Effector memory CD4-positive, alpha-beta T cell (primary cell): Measurements from ENCODE around the gene KCNJ11.

Experiments used
- DNase-seq, 3 donors: peaks; one replicate each; pipeline ENCODE4 v3.0.0-alpha.2; 2020
- H3K27ac ChIP-seq: 2 replicates; pipeline ENCODE4 v1.7.0; 2013; ENCODE audit warnings: mild to moderate bottlenecking, low read length, moderate library complexity; ENCODE audit not compliant: insufficient read depth, poor library complexity, severe bottlenecking
- H3K27me3 ChIP-seq: replicated peaks from 2 replicates; pipeline ENCODE4 v1.7.0; 2013; ENCODE audit warnings: mild to moderate bottlenecking, low read length; ENCODE audit not compliant: insufficient read depth, control insufficient read depth, poor library complexity, severe bottlenecking
- H3K36me3 ChIP-seq: 2 replicates; pipeline ENCODE4 v1.7.0; 2013; ENCODE audit warnings: mild to moderate bottlenecking, low read length, moderate library complexity; ENCODE audit not compliant: control insufficient read depth, insufficient read depth
- H3K4me1 ChIP-seq: 2 replicates; pipeline ENCODE4 v1.7.0; 2013; ENCODE audit warnings: low read length, mild to moderate bottlenecking; ENCODE audit not compliant: control insufficient read depth, insufficient read depth, poor library complexity, severe bottlenecking
- H3K4me3 ChIP-seq: 2 replicates; pipeline ENCODE4 v1.7.0; 2013; ENCODE audit warnings: low read length, low read depth, mild to moderate bottlenecking; ENCODE audit not compliant: insufficient read depth, poor library complexity, severe bottlenecking
- H3K9me3 ChIP-seq: 2 replicates; pipeline ENCODE4 v1.7.0; 2013; ENCODE audit warnings: mild to moderate bottlenecking, low read length, moderate library complexity; ENCODE audit not compliant: control insufficient read depth

Gene KCNJ11

DNA sequence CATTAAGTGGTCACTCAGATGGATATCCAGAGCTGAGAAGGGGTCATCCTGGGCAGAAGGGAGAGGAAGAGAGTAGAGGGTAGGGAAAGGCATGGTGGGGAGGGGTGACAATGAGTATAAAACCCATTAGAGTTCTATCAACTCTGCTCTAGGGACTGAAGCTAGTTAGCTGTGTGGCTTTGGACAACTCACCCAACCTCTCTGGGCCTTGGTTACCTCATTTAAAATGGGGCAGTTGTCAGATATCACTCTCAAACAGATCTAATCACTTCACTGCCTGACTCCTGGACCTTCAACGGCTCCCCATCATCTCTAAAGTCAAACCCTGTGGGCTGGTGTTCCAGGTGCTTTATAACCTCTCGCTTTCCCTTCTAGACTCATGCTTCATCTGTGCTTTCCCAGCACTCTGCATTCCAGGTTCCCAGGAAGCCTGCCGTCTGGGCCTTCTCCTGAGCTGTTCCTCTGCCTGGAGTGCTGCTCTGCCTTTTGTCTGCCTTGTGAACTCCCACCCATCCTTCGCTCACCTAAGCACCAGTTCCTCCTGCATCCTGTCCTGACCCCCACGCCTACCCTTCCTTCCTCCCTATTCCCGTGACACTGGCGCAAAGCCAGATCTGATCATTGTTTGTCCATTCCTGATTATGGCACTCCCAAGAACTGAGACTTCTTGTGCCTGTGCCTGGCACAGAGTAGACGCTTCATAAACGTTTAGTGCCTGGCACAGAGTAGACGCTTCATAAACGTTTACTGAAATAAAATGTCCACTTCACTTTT, 22.3 kb upstream of the KCNJ11 start:
- Histone ChIP-seq H3K4me1 (no peaks in the 10 kb centered on the region), H3K27ac (no peak overlapping the region), H3K9me3 (no peaks in the 10 kb centered on the region), H3K36me3 (no peaks in the 10 kb centered on the region), H3K27me3 (peaks cover 3% of the 10 kb centered on the region), H3K4me3 (no peak overlapping the region)
- DNase-seq = no peak

- no peak overlapping the region for H3K27ac ChIP-seq
- H3K4me3 ChIP-seq = no peak overlapping the region
- H3K9me3 ChIP-seq = no peaks in the 10 kb centered on the region
- no peaks in the 10 kb centered on the region for H3K27me3 ChIP-seq
- no peak for DNase-seq
- H3K36me3 ChIP-seq = no peaks in the 10 kb centered on the region
- H3K4me1 ChIP-seq = no peaks in the 10 kb centered on the region
Observed at GRCh38 chr11:17408641-17409040, 20.2 kb upstream of the KCNJ11 start.

DNA sequence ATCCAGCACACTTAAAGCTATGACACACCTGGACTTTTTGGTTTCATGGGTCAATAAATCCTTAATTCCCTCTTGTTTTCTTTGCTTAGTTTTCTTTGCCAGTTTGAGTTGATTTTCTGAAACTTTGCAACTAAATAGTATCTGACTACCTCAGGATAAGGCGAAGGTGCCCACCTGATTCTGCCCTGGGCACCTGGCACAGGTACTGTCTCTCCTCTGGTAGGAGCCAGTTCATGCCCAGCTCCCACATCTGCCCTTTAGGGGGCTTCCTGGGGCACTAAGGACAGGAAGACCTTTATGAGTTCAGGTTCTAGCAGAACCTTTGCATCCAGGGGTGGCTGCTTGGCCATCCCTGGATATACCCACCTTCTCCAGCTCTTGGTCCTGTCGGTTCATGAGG, 19.6 kb upstream of the KCNJ11 start:
- Histone ChIP-seq H3K9me3 (no peaks in the 10 kb centered on the region), H3K27ac (no peak overlapping the region)
- DNase-seq = no peak

DNA sequence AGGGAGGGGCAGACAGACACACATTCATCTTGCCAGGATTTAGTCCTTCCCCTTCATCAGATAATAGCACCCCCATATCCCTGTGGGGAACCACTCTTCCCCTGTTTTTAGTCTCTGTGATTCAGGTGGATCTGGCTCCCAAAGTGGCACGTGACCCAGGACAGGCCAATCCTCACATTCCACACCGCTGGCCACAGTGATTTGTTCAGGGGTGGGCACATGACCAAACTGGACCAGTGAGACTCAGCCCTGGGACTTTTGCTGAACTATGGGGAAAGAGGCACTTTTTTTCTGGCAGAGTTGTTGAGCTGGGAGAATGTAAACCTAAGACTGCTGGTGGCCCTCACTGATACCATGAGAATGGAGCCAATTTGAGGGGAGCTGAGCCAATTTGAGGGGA, 19.1 kb upstream of the KCNJ11 start:
- Histone ChIP-seq H3K27me3 (no peaks in the 10 kb centered on the region), H3K4me3 (no peak overlapping the region), H3K27ac (no peak overlapping the region), H3K36me3 (no peaks in the 10 kb centered on the region), H3K9me3 (no peaks in the 10 kb centered on the region), H3K4me1 (no peaks in the 10 kb centered on the region)
- DNase-seq = no peak

More for the DNA sequence above, 19.6 kb upstream of the KCNJ11 start:
- Histone ChIP-seq H3K4me3 (no peak overlapping the region), H3K4me1 (no peaks in the 10 kb centered on the region), H3K27me3 (no peaks in the 10 kb centered on the region), H3K36me3 (no peaks in the 10 kb centered on the region)

- no peaks in the 10 kb centered on the region for H3K4me1 ChIP-seq
- DNase-seq = no peak
- no peaks in the 10 kb centered on the region for H3K27me3 ChIP-seq
- no peak overlapping the region for H3K4me3 ChIP-seq
- no peaks in the 10 kb centered on the region for H3K36me3 ChIP-seq
- H3K9me3 ChIP-seq = no peaks in the 10 kb centered on the region
- H3K27ac ChIP-seq = no peak overlapping the region
Observed at GRCh38 chr11:17406818-17407149, 18.3 kb upstream of the KCNJ11 start.

DNA sequence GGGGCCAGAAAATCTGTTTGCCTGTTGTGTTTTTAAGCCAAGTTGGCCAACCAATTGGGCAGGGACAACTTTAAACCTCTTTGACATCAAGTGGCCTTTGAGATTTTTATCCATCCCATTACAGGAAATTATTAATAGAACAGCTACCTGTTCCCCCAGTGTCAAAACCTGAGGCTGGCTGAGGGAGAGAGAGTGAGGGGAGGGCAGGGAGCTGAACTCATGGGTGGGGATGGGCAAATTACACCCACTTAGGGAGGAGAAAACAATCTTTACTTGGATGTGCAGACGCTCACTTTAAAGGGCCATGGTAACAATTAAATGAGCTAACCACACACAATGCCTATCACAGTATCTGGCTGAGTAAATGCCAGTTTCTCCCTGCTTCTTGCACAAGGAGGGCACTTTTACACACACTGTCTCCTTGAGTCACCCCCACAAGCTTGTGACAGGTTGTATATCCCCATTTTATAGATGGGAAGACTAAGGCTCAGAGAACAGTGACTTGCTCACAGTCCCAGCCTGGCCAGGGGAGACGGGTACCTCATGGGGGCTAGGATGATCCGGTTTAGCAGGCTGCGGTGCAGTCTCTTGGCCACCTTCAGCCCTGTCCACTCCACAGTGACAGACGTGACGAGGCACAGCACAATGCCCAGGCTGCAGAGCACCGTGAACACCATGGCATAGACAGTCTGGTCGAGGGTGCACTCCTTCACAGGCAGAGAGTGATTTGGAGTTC, 17.8 kb upstream of the KCNJ11 start:
- Histone ChIP-seq H3K9me3 (no peaks in the 10 kb centered on the region), H3K27ac (no peak overlapping the region), H3K4me1 (no peaks in the 10 kb centered on the region), H3K27me3 (no peaks in the 10 kb centered on the region), H3K36me3 (no peaks in the 10 kb centered on the region), H3K4me3 (no peak overlapping the region)
- DNase-seq = no peak

GRCh38 chr11:17405232-17406005, 17.0 kb upstream of the KCNJ11 start:
- Histone ChIP-seq H3K9me3 (no peaks in the 10 kb centered on the region), H3K27ac (no peak overlapping the region), H3K4me1 (no peaks in the 10 kb centered on the region), H3K36me3 (no peaks in the 10 kb centered on the region), H3K4me3 (no peak overlapping the region), H3K27me3 (no peaks in the 10 kb centered on the region)
- DNase-seq = no peak

DNA sequence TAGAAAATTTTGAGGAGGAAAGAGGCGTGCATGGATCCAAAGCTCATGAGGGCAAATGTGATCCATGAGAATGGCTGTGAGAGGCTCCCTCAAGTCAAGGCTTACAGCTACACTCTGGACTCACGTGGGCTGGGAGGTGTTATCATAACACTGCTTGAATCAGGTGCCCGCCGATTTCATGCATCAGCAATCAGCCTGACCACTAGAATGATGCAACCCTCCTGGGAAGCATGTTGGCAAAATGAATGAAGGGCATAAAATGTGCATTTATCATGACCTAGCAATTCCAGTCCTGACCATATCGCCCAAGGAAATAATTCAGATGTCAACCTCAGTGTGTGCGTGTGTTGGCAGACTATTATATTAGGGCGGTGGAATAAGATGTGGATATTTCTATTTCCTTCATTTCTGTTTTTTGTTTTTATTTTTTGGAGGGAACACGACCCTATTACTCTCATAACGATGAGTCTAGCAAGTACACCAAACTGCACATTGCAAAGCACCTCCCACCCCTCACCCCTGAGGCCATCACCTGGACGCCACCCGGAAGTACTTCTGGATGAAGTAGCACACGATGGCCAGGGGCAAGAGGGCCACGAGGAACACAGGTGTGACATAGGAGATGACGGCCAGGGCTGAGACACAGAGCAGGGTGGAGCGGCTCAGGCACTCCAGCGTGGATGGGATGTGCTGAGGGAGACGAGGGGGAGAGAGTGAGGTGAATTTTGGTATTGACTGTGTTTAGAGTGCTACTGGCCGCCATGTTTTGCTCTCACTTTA, 15.7 kb upstream of the KCNJ11 start:
- no peak for DNase-seq
- H3K36me3 ChIP-seq = no peaks in the 10 kb centered on the region
- H3K4me3 ChIP-seq = no peak overlapping the region
- H3K27me3 ChIP-seq = no peaks in the 10 kb centered on the region
- no peaks in the 10 kb centered on the region for H3K9me3 ChIP-seq
- no peak overlapping the region for H3K27ac ChIP-seq
- no peaks in the 10 kb centered on the region for H3K4me1 ChIP-seq

- no peak for DNase-seq
- no peak overlapping the region for H3K4me3 ChIP-seq
- no peaks in the 10 kb centered on the region for H3K9me3 ChIP-seq
- no peaks in the 10 kb centered on the region for H3K4me1 ChIP-seq
- H3K27ac ChIP-seq = no peak overlapping the region
- no peaks in the 10 kb centered on the region for H3K36me3 ChIP-seq
- H3K27me3 ChIP-seq = no peaks in the 10 kb centered on the region
Observed at GRCh38 chr11:17402486-17402885, 14.0 kb upstream of the KCNJ11 start.
